NCI-H460 (cell line): ENCODE results near the gene LILRB1. TPM values are rescaled to one million over a fixed set of nuclear protein-coding genes. Genes with fewer than 3 reads are reported as not detected.
"Not testable (repeated sequence)": the region's sequence is repeated elsewhere in the genome, so short reads cannot be mapped to it uniquely, and the experiment has no call there.

Experiments
- DNase-seq: peaks from one replicate; pipeline ENCODE4 v3.0.0-alpha.2; 2016; ENCODE audit warnings: low read depth; ENCODE audit errors: extremely low read depth
- polyA plus RNA-seq: library from polyadenylated mRNA; depleted of rRNA; stranded (reverse); fragments of >200 nt; gene quantifications from 2 replicates; pipeline ENCODE4 v1.2.3, GENCODE V29; 2014; cell fraction: nucleus; rRNA removed
- total RNA-seq: library from RNA; depleted of rRNA; stranded (reverse); fragments of >200 nt; shearing (Covaris generic); gene quantifications from 2 replicates; pipeline ENCODE4 v1.2.3, GENCODE V29; 2014; rRNA removed

Gene LILRB1
- not detected in 2 replicates for total RNA-seq
- not detected in 2 replicates for polyA plus RNA-seq

GRCh38 chr19:54630262-54630661 is at the start of gene LILRB1:
Gene LILRB1 (plus strand): TSS chr19:54630484. CDS start chr19:54631074, 590 bp downstream.
- not testable (repeated sequence) for DNase-seq

GRCh38 chr19:54586397-54586796 is 43.9 kb upstream of the LILRB1 start:
- no peak for DNase-seq

GRCh38 chr19:54587026-54587425 is 43.3 kb upstream of the LILRB1 start:
- no peak for DNase-seq

GRCh38 chr19:54593445-54593844 is 36.8 kb upstream of the LILRB1 start, which contains the start of gene LILRA1:
Gene LILRA1 (plus strand): TSS chr19:54593632. CDS start chr19:54594245, 613 bp downstream.
- DNase-seq, result not testable (repeated sequence)

- DNase-seq, result not testable (repeated sequence)
These were observed 36.2 kb upstream of the LILRB1 start for GRCh38 chr19:54593931-54594626.

GRCh38 chr19:54594737-54595136 is 35.5 kb upstream of the LILRB1 start:
- no peak for DNase-seq

- DNase-seq, result not testable (repeated sequence)
These were observed 34.4 kb upstream of the LILRB1 start for GRCh38 chr19:54595680-54596436.

GRCh38 chr19:54600212-54600611 is 30.1 kb upstream of the LILRB1 start:
- DNase-seq, result no peak

GRCh38 chr19:54606230-54606629 is 24.1 kb upstream of the LILRB1 start:
- DNase-seq, result no peak

- DNase-seq, result no peak
These were observed 23.1 kb upstream of the LILRB1 start for GRCh38 chr19:54606891-54607784.

- no peak for DNase-seq
These were observed 22.5 kb upstream of the LILRB1 start for GRCh38 chr19:54607785-54608150.

- no peak for DNase-seq
These were observed 22.1 kb upstream of the LILRB1 start for GRCh38 chr19:54608205-54608604.

- no peak for DNase-seq
These were observed 21.5 kb upstream of the LILRB1 start for GRCh38 chr19:54608792-54609191.

GRCh38 chr19:54609356-54609791 is 20.9 kb upstream of the LILRB1 start:
- DNase-seq, result no peak

GRCh38 chr19:54612428-54612827 is 17.9 kb upstream of the LILRB1 start:
- DNase-seq, result no peak

- no peak for DNase-seq
These were observed 15.6 kb upstream of the LILRB1 start for GRCh38 chr19:54614726-54615125.

- DNase-seq, result no peak
These were observed 14.2 kb upstream of the LILRB1 start for GRCh38 chr19:54616057-54616456.

GRCh38 chr19:54616821-54617560 is 13.3 kb upstream of the LILRB1 start:
- DNase-seq, result no peak

- no peak for DNase-seq
These were observed 9.8 kb upstream of the LILRB1 start for GRCh38 chr19:54620464-54620863.

- DNase-seq, result no peak
These were observed 7.9 kb upstream of the LILRB1 start for GRCh38 chr19:54622431-54622830.
